ENCODE results near the gene DMD. TPM values are rescaled to one million over a fixed set of nuclear protein-coding genes. Genes with fewer than 3 reads are reported as not detected.

Gene DMD
- total RNA-seq, 2 donors from 2014 or later: 10.0 to 28.8 TPM

GRCh38 chrX:32451954-32452695 lies 759.2 kb downstream of the DMD start:
- intact Hi-C loops (cut with DNase I, micrococcal nuclease): no loop called here
- no peak for ATAC-seq
- DNase-seq: no peak

GRCh38 chrX:32448945-32449344 lies 762.4 kb downstream of the DMD start:
- no peak for DNase-seq
- intact Hi-C loops (cut with DNase I, micrococcal nuclease): no loop called here
- no peak for ATAC-seq

- ATAC-seq: peak; percentile 34
- intact Hi-C loops (cut with DNase I, micrococcal nuclease): no loop called here
- no peak for DNase-seq
Measured at GRCh38 chrX:32448320-32448719, 763.0 kb downstream of the DMD start.

GRCh38 chrX:32447640-32448039 lies 763.7 kb downstream of the DMD start:
- intact Hi-C loops (cut with DNase I, micrococcal nuclease): no loop called here
- ATAC-seq: no peak
- no peak for DNase-seq

- DNase-seq (no peak), ATAC-seq (no peak)
- intact Hi-C loops (cut with DNase I, micrococcal nuclease): no loop called here
Measured at GRCh38 chrX:32443841-32444240, 767.5 kb downstream of the DMD start.

- ATAC-seq: no peak
- intact Hi-C loops (cut with DNase I, micrococcal nuclease): no loop called here
- DNase-seq: no peak
Measured at GRCh38 chrX:32421266-32421665, 790.1 kb downstream of the DMD start.

GRCh38 chrX:32408389-32408788 lies 803.0 kb downstream of the DMD start:
- no peak for ATAC-seq
- intact Hi-C loops (cut with DNase I, micrococcal nuclease): no loop called here

GRCh38 chrX:32397562-32398216 lies 813.7 kb downstream of the DMD start:
- ATAC-seq (no peak), DNase-seq (no peak)
- intact Hi-C loops (cut with DNase I, micrococcal nuclease): no loop called here

More at GRCh38 chrX:32408389-32408788, 803.0 kb downstream of the DMD start:
- no peak for DNase-seq

- intact Hi-C loops (cut with DNase I, micrococcal nuclease): no loop called here
- DNase-seq: no peak
- ATAC-seq: no peak
Measured at GRCh38 chrX:32395878-32396277, 815.5 kb downstream of the DMD start.

GRCh38 chrX:32392655-32393054 lies 818.7 kb downstream of the DMD start:
- ATAC-seq: no peak
- intact Hi-C loops (cut with DNase I, micrococcal nuclease): no loop called here
- no peak for DNase-seq

- no peak for ATAC-seq
- DNase-seq: no peak
- intact Hi-C loops (cut with DNase I, micrococcal nuclease): no loop called here
Measured at GRCh38 chrX:32370456-32371205, 840.7 kb downstream of the DMD start.

GRCh38 chrX:32293962-32294700 lies 917.2 kb downstream of the DMD start:
- ATAC-seq: no peak
- intact Hi-C loops (cut with DNase I, micrococcal nuclease): no loop called here
- no peak for DNase-seq

GRCh38 chrX:32289356-32289755 lies 922.0 kb downstream of the DMD start:
- no peak for ATAC-seq
- intact Hi-C loops (cut with DNase I, micrococcal nuclease): no loop called here
- DNase-seq: no peak

- intact Hi-C loops (cut with DNase I, micrococcal nuclease): no loop called here
- no peak for DNase-seq
- no peak for ATAC-seq
Measured at GRCh38 chrX:32281853-32282252, 929.5 kb downstream of the DMD start.

GRCh38 chrX:32280921-32281320 lies 930.4 kb downstream of the DMD start:
- no peak for DNase-seq
- intact Hi-C loops (cut with DNase I, micrococcal nuclease): no loop called here
- ATAC-seq: no peak

- intact Hi-C loops (cut with DNase I, micrococcal nuclease): no loop called here
- no peak for DNase-seq
- no peak for ATAC-seq
Measured at GRCh38 chrX:32280489-32280888, 930.9 kb downstream of the DMD start.

- DNase-seq: no peak
- intact Hi-C loops (cut with DNase I, micrococcal nuclease): no loop called here
- no peak for ATAC-seq
Measured at GRCh38 chrX:32276153-32276552, 935.2 kb downstream of the DMD start.

- ATAC-seq (no peak), DNase-seq (no peak)
- intact Hi-C loops (cut with DNase I, micrococcal nuclease): no loop called here
Measured at GRCh38 chrX:32269866-32270265, 941.5 kb downstream of the DMD start.

- DNase-seq (peak in 1 of 2 donors; percentile 4), ATAC-seq (no peak)
- intact Hi-C loops (cut with DNase I, micrococcal nuclease): no loop called here
Measured at GRCh38 chrX:32268207-32268606, 943.1 kb downstream of the DMD start.
